ENCODE measurements around the gene KRTAP5-11.
"Not testable (repeated sequence)": the region's sequence is repeated elsewhere in the genome, so short reads cannot be mapped to it uniquely, and the experiment has no call there.

KRTAP5-11 gene

DNA sequence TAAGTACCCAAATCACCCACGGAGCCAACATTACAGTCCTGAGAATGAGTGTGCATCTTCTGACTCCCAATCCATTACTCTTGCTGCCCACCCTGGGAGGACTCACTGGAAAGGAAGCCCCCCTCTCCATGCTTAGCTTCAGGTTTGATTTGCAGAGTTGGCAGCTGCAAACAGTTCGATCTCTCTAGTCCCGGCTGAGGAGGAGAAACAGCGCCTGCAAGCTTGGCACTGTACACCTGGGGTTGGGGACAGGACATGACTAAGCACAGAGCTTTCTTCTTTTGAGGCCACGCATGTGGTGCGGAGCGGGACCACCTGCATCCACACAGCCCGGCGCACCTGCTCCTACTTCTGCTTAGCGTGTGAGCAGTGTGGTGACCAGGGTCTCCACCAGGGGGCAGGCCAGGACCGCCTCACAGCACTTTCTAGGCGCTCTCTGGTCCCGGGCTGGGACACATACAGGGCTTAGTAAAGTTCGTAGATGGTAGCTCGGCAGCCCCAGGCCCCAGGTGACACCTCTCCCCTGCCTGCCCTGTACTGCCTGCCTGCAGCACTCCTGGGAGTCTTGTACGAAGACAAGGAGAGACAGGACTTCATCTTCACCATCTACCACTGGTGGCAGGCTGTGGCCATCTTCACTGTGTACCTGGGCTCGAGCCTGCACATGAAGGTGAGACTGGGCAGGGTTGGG lies 22.3 kb upstream of the KRTAP5-11 start:
- not testable (repeated sequence) for DNase-seq (ENCODE audit: low read depth); H3K4me3 ChIP-seq (ENCODE audit: low read depth, low read length)
- TF ChIP-seq, protein P1, sequence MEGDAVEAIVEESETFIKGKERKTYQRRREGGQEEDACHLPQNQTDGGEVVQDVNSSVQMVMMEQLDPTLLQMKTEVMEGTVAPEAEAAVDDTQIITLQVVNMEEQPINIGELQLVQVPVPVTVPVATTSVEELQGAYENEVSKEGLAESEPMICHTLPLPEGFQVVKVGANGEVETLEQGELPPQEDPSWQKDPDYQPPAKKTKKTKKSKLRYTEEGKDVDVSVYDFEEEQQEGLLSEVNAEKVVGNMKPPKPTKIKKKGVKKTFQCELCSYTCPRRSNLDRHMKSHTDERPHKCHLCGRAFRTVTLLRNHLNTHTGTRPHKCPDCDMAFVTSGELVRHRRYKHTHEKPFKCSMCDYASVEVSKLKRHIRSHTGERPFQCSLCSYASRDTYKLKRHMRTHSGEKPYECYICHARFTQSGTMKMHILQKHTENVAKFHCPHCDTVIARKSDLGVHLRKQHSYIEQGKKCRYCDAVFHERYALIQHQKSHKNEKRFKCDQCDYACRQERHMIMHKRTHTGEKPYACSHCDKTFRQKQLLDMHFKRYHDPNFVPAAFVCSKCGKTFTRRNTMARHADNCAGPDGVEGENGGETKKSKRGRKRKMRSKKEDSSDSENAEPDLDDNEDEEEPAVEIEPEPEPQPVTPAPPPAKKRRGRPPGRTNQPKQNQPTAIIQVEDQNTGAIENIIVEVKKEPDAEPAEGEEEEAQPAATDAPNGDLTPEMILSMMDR (IDR thresholded peaks at IDR 0.05; ENCODE audit: control insufficient read depth, extremely low read depth, insufficient read depth) = 0 out of 2 replicates have a peak, but pooled peaks have one; percentile 6

DNA sequence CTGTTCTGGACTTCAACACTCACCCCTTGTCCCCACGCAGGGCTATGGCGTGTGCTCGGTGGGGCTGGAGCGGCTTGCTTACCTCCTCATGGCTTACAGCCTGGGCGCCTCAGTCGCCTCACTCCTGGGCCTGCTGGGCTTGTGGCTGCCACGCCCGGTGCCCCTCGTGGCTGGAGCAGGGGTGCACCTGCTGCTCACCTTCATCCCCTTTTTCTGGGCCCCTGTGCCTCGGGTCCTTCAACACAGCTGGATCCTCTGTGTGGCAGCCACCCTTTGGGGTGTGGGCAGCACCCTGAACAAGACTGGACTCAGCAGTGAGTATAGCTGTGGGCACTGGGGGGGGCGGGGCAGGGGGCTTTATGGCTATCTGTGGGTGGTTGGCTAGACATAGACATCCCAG lies 20.5 kb upstream of the KRTAP5-11 start:
- H3K4me3 ChIP-seq (ENCODE audit: low read depth, low read length); DNase-seq (ENCODE audit: low read depth): not testable (repeated sequence)

DNA sequence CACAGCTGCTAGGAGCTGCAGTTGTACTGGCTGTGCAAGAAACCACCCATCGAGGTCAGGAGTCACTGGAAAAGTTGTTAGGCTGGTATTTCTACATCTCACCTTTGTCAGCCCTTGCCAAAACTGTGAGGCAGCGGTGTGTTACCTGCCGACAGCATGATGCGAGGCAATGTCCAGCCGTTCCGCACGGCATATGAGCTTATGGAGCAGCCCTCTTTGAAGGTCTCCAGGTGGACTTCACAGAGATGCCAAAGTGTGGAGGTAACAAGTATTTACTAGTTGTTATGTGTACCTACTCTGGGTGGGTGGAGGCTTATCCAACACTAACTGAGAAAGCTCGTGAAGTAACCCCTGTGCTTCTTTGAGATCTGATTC lies 6.9 kb upstream of the KRTAP5-11 start:
- DNase-seq (ENCODE audit: low read depth); H3K4me3 ChIP-seq (ENCODE audit: low read depth, low read length): not testable (repeated sequence)

DNA sequence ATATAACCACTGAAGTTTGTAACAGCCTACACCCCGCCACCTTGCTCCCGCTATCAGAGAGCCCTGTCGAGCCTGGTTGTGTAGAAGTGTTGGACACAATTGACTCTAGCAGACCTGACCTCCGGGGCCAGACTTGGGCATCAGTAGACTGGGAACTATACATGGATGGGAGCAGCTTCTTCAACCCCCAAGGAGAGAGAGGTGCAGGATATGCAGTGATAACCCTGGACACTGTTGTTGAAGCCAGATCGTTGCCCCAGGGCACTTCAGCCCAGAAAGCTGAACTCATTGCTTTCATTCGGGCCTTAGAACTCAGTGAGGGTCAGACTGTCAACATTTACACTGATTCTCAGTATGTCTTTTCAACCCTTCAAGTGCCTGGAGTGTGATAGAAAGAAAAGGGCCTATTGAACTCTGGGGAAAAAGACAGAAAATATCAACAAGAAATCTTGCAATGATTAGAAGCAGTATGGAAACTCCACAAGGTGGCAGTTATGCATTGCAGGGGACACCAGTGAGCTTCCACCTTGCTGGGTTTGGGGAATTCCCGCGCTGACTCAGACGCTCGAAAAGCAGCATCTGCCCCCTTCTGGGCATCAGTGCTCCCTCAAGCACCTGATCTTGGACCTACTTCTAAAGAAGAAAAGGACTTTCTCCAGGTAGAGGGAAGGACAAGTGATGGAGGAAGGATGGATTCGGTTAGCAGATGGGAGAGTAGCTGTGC lies 6.3 kb upstream of the KRTAP5-11 start:
- not testable (repeated sequence) for DNase-seq (ENCODE audit: low read depth); H3K4me3 ChIP-seq (ENCODE audit: low read depth, low read length)
- TF ChIP-seq, protein P1 (IDR thresholded peaks at IDR 0.05; ENCODE audit: control insufficient read depth, extremely low read depth, insufficient read depth) = 0 out of 2 replicates have a peak, but pooled peaks have one; percentile 17

DNA sequence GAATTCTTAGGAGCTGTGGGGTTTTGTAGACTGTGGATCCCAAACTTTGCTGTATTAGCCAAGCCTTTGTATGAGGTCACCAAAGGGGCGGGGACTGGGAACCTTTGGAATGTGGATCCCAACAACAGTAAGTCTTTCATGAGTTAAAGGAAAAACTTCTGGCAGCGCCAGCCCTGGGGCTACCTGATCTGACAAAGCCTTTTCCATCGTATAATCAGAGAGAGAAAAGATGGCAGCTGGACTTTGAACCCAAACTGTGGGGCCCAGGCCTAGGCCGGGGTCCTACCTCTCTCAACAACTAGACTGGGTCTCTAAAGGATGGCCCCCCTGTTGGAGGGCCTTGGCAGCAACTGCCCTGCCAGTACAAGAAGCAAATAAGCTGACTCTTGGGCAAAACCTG lies 5.6 kb upstream of the KRTAP5-11 start:
- DNase-seq (ENCODE audit: low read depth); H3K4me3 ChIP-seq (ENCODE audit: low read depth, low read length): not testable (repeated sequence)

DNA sequence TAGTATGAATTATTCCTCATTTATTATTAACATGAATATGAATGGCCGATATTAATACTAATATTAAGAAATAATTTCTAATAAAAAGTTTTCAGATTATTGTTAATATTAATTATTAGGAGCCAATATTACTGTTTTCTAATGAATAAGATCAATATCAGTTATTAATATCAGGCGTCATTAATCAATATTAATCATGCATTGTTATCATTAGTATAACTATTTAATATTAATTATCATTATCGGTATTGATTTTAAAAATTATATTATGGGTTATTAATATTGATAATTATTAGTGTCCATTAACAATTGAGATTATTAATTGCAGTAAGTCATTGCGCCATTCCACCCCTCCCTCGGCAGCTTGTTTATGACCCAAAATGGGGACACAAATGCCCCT lies 3.0 kb upstream of the KRTAP5-11 start:
- not testable (repeated sequence) for H3K4me3 ChIP-seq (ENCODE audit: low read depth, low read length); DNase-seq (ENCODE audit: low read depth)

DNA sequence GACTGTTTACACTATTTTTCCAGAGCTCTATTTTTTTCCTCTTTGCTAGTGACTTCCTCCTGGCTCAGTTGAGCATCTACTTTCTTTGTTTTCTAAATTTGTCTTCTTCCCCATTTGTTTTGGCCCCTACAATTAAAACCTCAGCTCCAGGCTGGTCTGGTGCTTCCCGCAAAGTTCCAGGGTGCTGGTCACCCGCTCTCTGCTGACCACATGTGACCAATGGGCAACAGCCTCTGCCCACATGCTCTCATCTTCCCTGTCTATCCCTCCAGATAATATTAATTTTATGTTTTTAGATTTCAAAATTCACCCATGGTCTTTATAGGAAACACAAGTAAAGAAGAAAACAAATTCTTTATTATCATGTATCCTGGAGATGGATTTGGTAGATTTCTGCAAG lies 294 bp upstream of the KRTAP5-11 start:
- DNase-seq (ENCODE audit: low read depth); H3K4me3 ChIP-seq (ENCODE audit: low read depth, low read length): not testable (repeated sequence)

DNA sequence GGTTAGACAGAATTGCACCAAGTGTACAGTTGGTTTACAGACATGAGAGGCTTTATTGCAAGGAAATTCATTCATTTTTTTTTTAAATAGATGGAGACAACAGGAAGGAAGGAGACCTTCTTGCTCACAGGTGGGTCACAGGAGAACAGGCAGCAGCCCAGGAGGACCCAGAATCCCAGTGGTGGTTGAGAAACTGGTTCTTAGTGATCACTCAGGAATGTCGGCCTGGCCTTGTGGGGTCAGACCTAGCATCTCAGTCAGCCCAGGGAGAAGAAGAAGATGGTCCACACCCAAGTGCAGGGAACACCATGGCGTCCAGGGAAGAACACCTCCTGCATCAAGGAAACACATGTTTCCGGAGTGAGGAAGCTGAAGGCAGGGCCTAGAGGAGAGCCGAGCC lies 849 bp downstream of the KRTAP5-11 start:
- TF ChIP-seq, protein P1 (IDR thresholded peaks at IDR 0.05; ENCODE audit: control insufficient read depth, extremely low read depth, insufficient read depth) = no peak
- no peak for DNase-seq (ENCODE audit: low read depth)
- H3K4me3 ChIP-seq (ENCODE audit: low read depth, low read length) = no peak overlapping the region

DNA sequence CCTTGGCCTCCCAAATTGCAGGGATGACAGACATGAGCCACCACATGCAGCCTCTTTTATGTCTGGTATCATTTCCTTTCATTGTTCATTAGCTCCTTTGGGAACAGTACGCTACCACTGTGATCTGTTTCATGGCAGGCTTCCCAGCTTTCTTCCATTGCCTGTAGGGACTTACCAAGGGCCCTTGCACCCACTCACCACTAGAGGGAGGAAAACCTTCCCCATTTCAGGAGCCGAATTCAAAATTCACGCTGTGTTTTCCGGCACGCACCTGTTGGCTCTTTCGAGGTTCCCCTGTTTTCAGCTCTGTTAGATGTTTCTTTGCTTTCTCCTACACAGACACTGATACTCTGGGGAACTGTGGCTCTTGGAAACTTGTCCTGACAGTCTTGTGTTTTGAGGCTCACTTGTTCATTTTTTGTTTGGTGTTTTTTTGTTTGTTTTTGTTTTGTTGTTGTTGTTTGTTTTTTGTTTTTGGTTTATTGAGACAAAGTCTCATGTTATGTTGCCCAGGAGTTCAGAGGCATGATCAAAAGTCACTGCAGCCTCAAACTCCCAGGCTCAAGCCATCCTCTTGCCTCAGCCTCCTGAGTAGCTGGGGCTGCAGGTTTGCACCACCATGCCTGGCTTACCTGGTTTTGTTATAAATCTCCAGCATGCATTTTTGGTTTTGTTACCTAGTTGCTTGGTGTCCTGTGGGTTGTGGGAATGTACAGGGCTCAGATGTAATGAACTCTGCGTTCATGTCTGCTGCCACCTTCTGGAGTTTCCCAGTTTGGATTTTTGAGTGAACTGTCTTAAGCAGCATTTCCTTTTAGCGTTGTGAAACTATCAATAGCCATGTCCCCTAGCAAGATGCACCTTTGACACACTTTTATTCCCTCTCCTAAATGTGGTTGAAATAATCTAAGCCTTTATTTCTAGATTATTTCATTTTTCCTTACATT lies 2.3 kb downstream of the KRTAP5-11 start:
- peak; percentile 81 for DNase-seq (ENCODE audit: low read depth)
- TF ChIP-seq, protein P1 (IDR thresholded peaks at IDR 0.05; ENCODE audit: control insufficient read depth, extremely low read depth, insufficient read depth) = peak; percentile 86
- H3K4me3 ChIP-seq (ENCODE audit: low read depth, low read length) = no peak overlapping the region

DNA sequence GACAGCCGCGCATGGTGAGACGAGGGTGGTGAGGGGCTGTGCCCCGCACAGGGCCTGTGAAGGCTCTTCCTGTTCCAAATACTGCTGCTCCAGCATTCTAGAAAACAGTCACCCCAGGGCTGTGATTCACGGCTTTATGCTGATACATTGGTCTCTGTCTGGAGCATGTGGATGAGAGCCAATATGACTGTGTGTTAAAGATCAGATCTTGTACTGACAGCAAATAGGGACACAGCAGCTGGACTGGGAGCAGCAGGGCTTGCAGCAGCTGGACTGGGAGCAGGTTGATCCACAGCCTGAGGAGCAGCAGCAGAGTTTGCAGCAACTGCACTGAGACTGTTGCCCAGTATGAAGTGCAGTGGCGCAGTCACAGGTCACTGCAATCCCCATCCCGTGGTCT lies 3.2 kb downstream of the KRTAP5-11 start:
- not testable (repeated sequence) for DNase-seq (ENCODE audit: low read depth); H3K4me3 ChIP-seq (ENCODE audit: low read depth, low read length)

Measured in LNCaP clone FGC (cell line).